Measurements from ENCODE around the gene MAP3K5. TPM values are rescaled to one million over a fixed set of nuclear protein-coding genes. Genes with fewer than 3 reads are reported as not detected.

Gene MAP3K5
- total and polyA plus RNA-seq, 9 donors: 37.0 to 217 (median 80.2) TPM

GRCh38 chr6:136795996-136796395 is 3.7 kb upstream of the MAP3K5 start:
- Histone ChIP-seq H3K4me1 (ENCODE audit: insufficient read depth) (no peaks in the 10 kb centered on the region), H3K27ac (no peak overlapping the region), H3K9me3 (no peaks in the 10 kb centered on the region), H3K4me3 (no peak overlapping the region), H3K27me3 (no peaks in the 10 kb centered on the region), H3K36me3 (no peaks in the 10 kb centered on the region)
- intact Hi-C loops (cut with DNase I): loop anchor here in 2 of 4 donors (10.0 kb wide), 2 partner anchors 191 to 211 kb away; no protein-coding TSS in a partner anchor
- WGBS, 3 donors: 90 to 92% (median 90%) methylated on average over 5 of the region's 5 CpGs
- TF ChIP-seq POLR2A (IDR thresholded peaks at IDR 0.05) (no peak), EP300 (IDR thresholded peaks at IDR 0.05) (no peak), CTCF (IDR thresholded peaks at IDR 0.05) (no peak)
- no peak for DNase-seq

GRCh38 chr6:136795386-136795785 is 3.1 kb upstream of the MAP3K5 start:
- Histone ChIP-seq H3K36me3 (no peaks in the 10 kb centered on the region), H3K4me1 (ENCODE audit: insufficient read depth) (no peaks in the 10 kb centered on the region), H3K4me3 (no peak overlapping the region), H3K9me3 (no peaks in the 10 kb centered on the region), H3K27ac (no peak overlapping the region), H3K27me3 (no peaks in the 10 kb centered on the region)
- intact Hi-C loops (cut with DNase I): loop anchor here in 2 of 4 donors (10.0 kb wide), 2 partner anchors 191 to 211 kb away; no protein-coding TSS in a partner anchor
- WGBS, 3 donors: 53 to 64% (median 61%) methylated on average over 2 of the region's 2 CpGs
- TF ChIP-seq EP300 (IDR thresholded peaks at IDR 0.05) (no peak), CTCF (IDR thresholded peaks at IDR 0.05) (no peak), POLR2A (IDR thresholded peaks at IDR 0.05) (no peak)
- no peak for DNase-seq

GRCh38 chr6:136793363-136793762 is 1.1 kb upstream of the MAP3K5 start:
- Histone ChIP-seq H3K27me3 (no peaks in the 10 kb centered on the region), H3K4me1 (ENCODE audit: insufficient read depth) (no peaks in the 10 kb centered on the region), H3K4me3 (peak overlapping the region; percentile 63), H3K27ac (peak overlapping the region; percentile 85 to 98), H3K9me3 (no peaks in the 10 kb centered on the region), H3K36me3 (no peaks in the 10 kb centered on the region)
- WGBS, 3 donors: 8 to 23% (median 11%) methylated on average over 8 of the region's 8 CpGs
- TF ChIP-seq EP300 (IDR thresholded peaks at IDR 0.05) (no peak), CTCF (IDR thresholded peaks at IDR 0.05) (no peak), POLR2A (IDR thresholded peaks at IDR 0.05) (no peak)
- no peak for DNase-seq
- intact Hi-C loops (cut with DNase I): loop anchor here (2.0 to 10.0 kb wide), 5 partner anchors 106 to 211 kb away; no protein-coding TSS in a partner anchor

GRCh38 chr6:136792095-136792409 is 225 bp downstream of the MAP3K5 start:
- peaks cover 3% of the 10 kb centered on the region for H3K4me1 ChIP-seq (ENCODE audit: insufficient read depth)
- TF ChIP-seq CTCF (IDR thresholded peaks at IDR 0.05): no peak
- no peak for TF ChIP-seq POLR2A (IDR thresholded peaks at IDR 0.05)
- 0 to 2% (median 0%) methylated on average over 10 to 46 of the region's 46 CpGs for WGBS, 3 donors

More at GRCh38 chr6:136792095-136792409, 225 bp downstream of the MAP3K5 start:
- H3K4me3 ChIP-seq: peak overlapping the region; percentile 63
- H3K27me3 ChIP-seq: no peaks in the 10 kb centered on the region
- no peaks in the 10 kb centered on the region for H3K36me3 ChIP-seq
- H3K9me3 ChIP-seq: no peaks in the 10 kb centered on the region
- intact Hi-C loops (cut with DNase I): loop anchor here (1.0 to 10.0 kb wide), 6 partner anchors 105 to 210 kb away; no protein-coding TSS in a partner anchor
- peak overlapping the region; percentile 85 to 98 for H3K27ac ChIP-seq
- no peak for DNase-seq
